Mesenchymal stem cell (in vitro differentiated cells and primary cell): ENCODE measurements around the gene ABHD5.

ENCODE experiments used
- DNase-seq: peaks from one replicate; pipeline ENCODE4 v3.0.0-alpha.2; 2013
- H2AFZ ChIP-seq: one replicate; pipeline ENCODE4 v1.6.1; 2013; ENCODE audit warnings: low read depth, mild to moderate bottlenecking, control low read depth, inconsistent platforms, low read length, moderate library complexity
- H2AK5ac ChIP-seq: 2 replicates; pipeline ENCODE4 v1.6.1; 2013; ENCODE audit warnings: low read length, moderate library complexity, mild to moderate bottlenecking, inconsistent platforms; ENCODE audit not compliant: severe bottlenecking
- H2BK120ac ChIP-seq: one replicate; pipeline ENCODE4 v1.6.1; 2013; ENCODE audit warnings: low read depth, mild to moderate bottlenecking, inconsistent platforms, low read length, moderate library complexity
- H2BK12ac ChIP-seq, 2 experiments: one replicate each; pipeline ENCODE4 v1.6.1; 2013; ENCODE audit warnings: inconsistent platforms in 2 of 2, low read length in 2 of 2, mild to moderate bottlenecking in 2 of 2, moderate library complexity in 2 of 2, control low read depth in 1 of 2
- H2BK15ac ChIP-seq: one replicate; pipeline ENCODE4 v1.6.1; 2013; ENCODE audit warnings: mild to moderate bottlenecking, low read depth, inconsistent platforms; ENCODE audit not compliant: poor library complexity, severe bottlenecking
- H2BK5ac ChIP-seq: 2 replicates; pipeline ENCODE4 v1.6.1; 2013; ENCODE audit warnings: low read depth, mild to moderate bottlenecking, low read length, control low read depth, inconsistent platforms; ENCODE audit not compliant: poor library complexity, severe bottlenecking
- H3K14ac ChIP-seq, 2 experiments: one replicate each; pipeline ENCODE4 v1.6.1; 2013; ENCODE audit warnings: inconsistent platforms in 2 of 2, low read length in 2 of 2, control low read depth in 1 of 2, mild to moderate bottlenecking in 1 of 2, moderate library complexity in 1 of 2
- H3K18ac ChIP-seq, 2 experiments: one replicate each; pipeline ENCODE4 v1.6.1; 2013; ENCODE audit warnings: inconsistent platforms in 2 of 2, low read length in 2 of 2, control low read depth in 1 of 2, low read depth in 1 of 2, mild to moderate bottlenecking in 1 of 2
- H3K23ac ChIP-seq, 2 experiments: one replicate each; pipeline ENCODE4 v1.6.1; 2013; ENCODE audit warnings: inconsistent platforms in 2 of 2, low read length in 2 of 2, mild to moderate bottlenecking in 2 of 2, moderate library complexity in 2 of 2, control low read depth in 1 of 2
- H3K27ac ChIP-seq: 2 replicates; pipeline ENCODE4 v1.5.1; 2013; ENCODE audit warnings: mild to moderate bottlenecking, moderate library complexity, low read length, control low read depth, inconsistent platforms; ENCODE audit not compliant: poor library complexity, severe bottlenecking
- H3K27me3 ChIP-seq, 2 experiments: 2 replicates each; pipeline versions ENCODE4 v1.6.1 to v1.7.0; 2013; ENCODE audit warnings: low read length in 2 of 2, mild to moderate bottlenecking in 2 of 2, moderate library complexity in 2 of 2, control low read depth in 1 of 2, inconsistent platforms in 1 of 2; ENCODE audit not compliant: control insufficient read depth in 1 of 2, insufficient read depth in 1 of 2
- H3K36me3 ChIP-seq, 2 experiments: 2 replicates each; pipeline versions ENCODE4 v1.6.1 to v1.7.0; 2013; ENCODE audit warnings: low read length in 2 of 2, control low read depth in 1 of 2, inconsistent platforms in 1 of 2, low read depth in 1 of 2, mild to moderate bottlenecking in 1 of 2; ENCODE audit not compliant: insufficient read depth in 2 of 2, control insufficient read depth in 1 of 2
- H3K4ac ChIP-seq, 2 experiments: one replicate each; pipeline ENCODE4 v1.6.1; 2013; ENCODE audit warnings: inconsistent platforms in 2 of 2, low read length in 2 of 2, mild to moderate bottlenecking in 2 of 2, moderate library complexity in 2 of 2, control low read depth in 1 of 2, low read depth in 1 of 2
- H3K4me1 ChIP-seq: 2 replicates; pipeline ENCODE4 v1.6.1; 2013; ENCODE audit warnings: low read depth, low read length, control low read depth; ENCODE audit not compliant: control insufficient read depth, insufficient read depth
- H3K4me2 ChIP-seq: 2 replicates; pipeline ENCODE4 v1.6.1; 2013; ENCODE audit warnings: low read length, mild to moderate bottlenecking, inconsistent platforms; ENCODE audit not compliant: poor library complexity, severe bottlenecking
- H3K4me3 ChIP-seq, 2 experiments: 2 replicates each; pipeline versions ENCODE4 v1.5.1 to v1.7.0; 2013; ENCODE audit warnings: low read length in 2 of 2, mild to moderate bottlenecking in 2 of 2, control low read depth in 1 of 2, low read depth in 1 of 2; ENCODE audit not compliant: insufficient read depth in 1 of 2
- H3K79me1 ChIP-seq: replicated peaks from 2 replicates; pipeline ENCODE4 v1.6.1; 2013; ENCODE audit warnings: mild to moderate bottlenecking, control low read depth, low read length, inconsistent platforms; ENCODE audit not compliant: poor library complexity, severe bottlenecking
- H3K9ac ChIP-seq: 2 replicates; pipeline ENCODE4 v1.7.0; 2013; ENCODE audit warnings: mild to moderate bottlenecking, low read length, moderate library complexity
- H3K9me3 ChIP-seq: 2 replicates; pipeline ENCODE4 v1.7.0; 2013; ENCODE audit warnings: mild to moderate bottlenecking, low read length; ENCODE audit not compliant: control insufficient read depth
- H4K8ac ChIP-seq: one replicate; pipeline ENCODE4 v1.6.1; 2013; ENCODE audit warnings: inconsistent platforms, mild to moderate bottlenecking, low read length, moderate library complexity
- H4K91ac ChIP-seq: one replicate; pipeline ENCODE4 v1.6.1; 2013; ENCODE audit warnings: mild to moderate bottlenecking, low read length, inconsistent platforms
- WGBS: methylation state at CpG from one replicate; pipeline ENCODE4 v1.1.7; 2013; ENCODE audit warnings: mixed read lengths; 5-methylcytosine and 5-hydroxymethylcytosine counted together

The ABHD5 gene

DNA sequence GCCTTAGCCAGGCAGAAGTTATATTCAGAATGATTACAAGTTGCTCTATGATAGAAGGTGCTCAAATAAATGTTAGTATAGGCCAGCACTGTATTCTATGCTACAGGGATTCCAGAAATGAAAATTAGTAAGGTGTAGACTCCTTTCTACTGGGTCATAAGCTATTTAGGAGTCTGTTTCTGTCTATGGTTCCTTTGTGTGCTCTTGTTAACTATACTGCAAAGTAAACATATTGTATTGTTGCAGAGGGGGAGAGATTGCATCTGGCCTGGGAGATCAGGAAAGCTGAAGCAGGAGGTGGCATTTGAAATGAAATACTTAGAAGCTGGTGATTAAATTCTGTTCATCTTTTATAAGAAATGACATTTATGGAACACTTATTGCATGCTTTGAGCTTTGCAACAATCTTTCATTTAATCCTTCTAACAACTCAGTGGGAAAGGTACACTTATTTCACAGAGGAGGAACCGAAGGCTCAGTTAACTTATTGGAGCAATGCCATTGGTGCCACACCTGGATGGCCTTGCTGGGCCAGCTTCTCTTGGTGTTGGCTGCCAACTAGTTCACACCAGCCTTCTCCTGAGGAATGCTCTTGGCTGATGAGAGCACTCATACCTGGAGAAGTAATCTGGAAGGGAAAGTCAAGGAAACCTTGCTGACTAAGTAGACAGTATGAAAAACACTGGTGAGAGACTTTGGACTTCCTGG, 39.1 kb downstream of the ABHD5 start:
- no peaks in the 10 kb centered on the region for H3K9me3 ChIP-seq
- H3K18ac ChIP-seq = no peak overlapping the region
- no peak overlapping the region for H2AFZ ChIP-seq
- H3K14ac ChIP-seq = no peak overlapping the region
- H3K4me1 ChIP-seq = peaks cover 7% of the 10 kb centered on the region
- no peak overlapping the region for H3K4me2 ChIP-seq
- WGBS = 100% methylated on average over 1 of the region's 1 CpG
- H3K23ac ChIP-seq = no peak overlapping the region
- H3K36me3 ChIP-seq = no peaks in the 10 kb centered on the region
- H2BK5ac ChIP-seq = no peak overlapping the region
- H3K9ac ChIP-seq = no peak overlapping the region
- H4K8ac ChIP-seq = no peak overlapping the region
- H2BK12ac ChIP-seq = no peak overlapping the region
- no peak overlapping the region for H4K91ac ChIP-seq
- H3K4me3 ChIP-seq = no peak overlapping the region
- no peak overlapping the region for H2BK120ac ChIP-seq
- H3K79me1 ChIP-seq = no peaks in the 10 kb centered on the region
- H3K4ac ChIP-seq = no peak overlapping the region
- H3K27ac ChIP-seq = no peak overlapping the region
- H3K27me3 ChIP-seq = no peaks in the 10 kb centered on the region
- no peak overlapping the region for H2BK15ac ChIP-seq
- DNase-seq = no peak
- no peak overlapping the region for H2AK5ac ChIP-seq

DNA sequence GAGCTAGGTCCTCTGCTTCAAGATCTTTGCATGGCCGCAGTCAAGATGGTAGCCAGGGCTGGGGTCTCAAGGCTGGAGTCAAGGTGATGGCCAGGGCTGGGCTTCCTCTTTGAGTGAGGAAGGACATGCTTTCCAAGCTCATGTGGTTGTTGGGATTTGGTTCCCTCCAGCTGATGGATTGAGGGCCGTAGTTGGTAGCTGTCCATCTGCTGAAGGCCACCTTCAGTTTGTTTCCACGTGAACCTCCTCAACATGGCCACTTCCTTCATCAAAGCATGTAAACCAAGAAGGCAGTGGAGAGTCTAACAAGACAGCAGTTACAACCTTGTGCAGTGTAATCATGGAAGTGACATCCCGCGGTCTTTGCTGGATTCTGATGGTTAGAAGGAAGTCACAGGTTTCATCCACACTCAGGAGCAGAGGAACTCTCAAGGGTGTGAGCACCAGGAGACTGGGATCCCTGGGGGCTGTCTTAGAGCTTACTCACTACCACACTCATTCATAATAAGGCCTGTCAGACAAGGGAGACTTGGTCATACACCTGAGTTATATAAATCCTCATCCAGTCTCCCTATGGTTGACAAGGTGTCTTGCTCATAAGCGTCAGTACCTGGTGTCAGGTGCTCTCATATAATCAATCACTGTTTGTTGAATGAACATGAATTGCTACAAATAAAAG, 42.1 kb downstream of the ABHD5 start:
- Histone ChIP-seq H2AFZ (no peak overlapping the region), H3K9me3 (no peaks in the 10 kb centered on the region), H3K23ac (no peak overlapping the region), H3K9ac (no peak overlapping the region), H3K4me2 (no peak overlapping the region), H3K4me3 (no peak overlapping the region), H4K8ac (no peak overlapping the region), H3K27me3 (no peaks in the 10 kb centered on the region), H3K36me3 (no peaks in the 10 kb centered on the region), H3K79me1 (no peaks in the 10 kb centered on the region), H2BK5ac (no peak overlapping the region), H2BK120ac (no peak overlapping the region), H3K14ac (no peak overlapping the region), H3K27ac (no peak overlapping the region), H4K91ac (no peak overlapping the region), H3K4me1 (peaks cover under 1% of the 10 kb centered on the region), H3K4ac (no peak overlapping the region), H2BK12ac (peak overlapping the region in 1 of 2 experiments; percentile 22), H2BK15ac (no peak overlapping the region), H2AK5ac (no peak overlapping the region), H3K18ac (peak overlapping the region in 1 of 2 experiments; percentile 1)
- no peak for DNase-seq
- WGBS = 93% methylated on average over 4 of the region's 6 CpGs

DNA sequence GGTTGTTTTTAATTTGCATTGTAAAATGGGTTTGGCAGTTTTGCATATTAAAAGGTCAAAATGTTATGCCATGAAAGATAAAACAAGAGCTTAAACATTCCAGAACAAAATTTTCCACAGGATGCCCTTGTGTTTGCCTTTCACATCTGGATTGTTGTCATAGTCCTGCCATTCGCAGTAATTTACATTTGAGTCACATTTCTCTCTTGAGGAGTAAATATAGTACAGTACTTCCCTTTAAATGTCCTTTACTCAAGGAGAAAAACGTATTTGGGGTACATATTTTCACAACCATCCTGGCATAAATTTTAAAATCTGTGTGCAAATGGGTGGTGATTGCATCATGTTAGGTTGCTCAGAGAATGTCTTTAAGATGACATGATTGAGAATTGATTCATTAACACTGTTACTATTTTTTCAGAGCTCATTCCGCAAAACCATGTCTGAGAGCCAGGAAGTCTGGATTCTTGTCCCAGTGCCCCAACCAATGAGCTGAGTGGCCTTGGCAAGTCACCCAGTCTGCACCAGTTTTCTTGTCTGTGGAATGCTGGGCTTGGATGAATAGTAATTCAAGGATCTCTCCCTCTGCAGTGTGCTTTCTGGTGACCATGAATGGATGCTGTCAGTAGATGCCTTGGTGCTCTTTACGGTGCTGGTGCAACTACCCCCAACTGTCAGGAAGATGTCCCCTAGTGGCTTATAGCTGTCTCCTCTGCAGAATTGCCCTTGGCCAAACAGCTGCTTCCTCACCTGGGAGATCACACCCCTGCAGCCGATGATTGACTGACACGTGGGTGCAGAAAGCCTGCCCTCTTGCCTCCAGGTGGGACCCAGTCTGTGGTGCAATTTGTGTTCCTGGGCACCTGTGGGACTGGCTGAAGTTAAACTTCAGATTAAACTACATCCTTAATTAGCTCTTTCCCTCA, 43.0 kb downstream of the ABHD5 start:
- H3K23ac ChIP-seq = no peak overlapping the region
- 74% methylated on average over 5 of the region's 6 CpGs for WGBS
- no peaks in the 10 kb centered on the region for H3K9me3 ChIP-seq
- H4K8ac ChIP-seq = no peak overlapping the region
- no peak overlapping the region for H2AK5ac ChIP-seq
- H3K4ac ChIP-seq = no peak overlapping the region
- no peak overlapping the region for H2BK15ac ChIP-seq
- H3K4me3 ChIP-seq = no peak overlapping the region
- H2BK120ac ChIP-seq = no peak overlapping the region
- no peak overlapping the region for H3K18ac ChIP-seq
- no peak overlapping the region for H3K27ac ChIP-seq
- H3K4me1 ChIP-seq = no peaks in the 10 kb centered on the region
- no peaks in the 10 kb centered on the region for H3K27me3 ChIP-seq
- H2BK5ac ChIP-seq = no peak overlapping the region
- no peak overlapping the region for H3K9ac ChIP-seq
- H3K14ac ChIP-seq = no peak overlapping the region
- no peak overlapping the region for H4K91ac ChIP-seq
- no peak overlapping the region for H2BK12ac ChIP-seq
- H3K79me1 ChIP-seq = no peaks in the 10 kb centered on the region
- no peak overlapping the region for H2AFZ ChIP-seq
- H3K4me2 ChIP-seq = no peak overlapping the region
- peak; percentile 43 for DNase-seq
- no peaks in the 10 kb centered on the region for H3K36me3 ChIP-seq

DNA sequence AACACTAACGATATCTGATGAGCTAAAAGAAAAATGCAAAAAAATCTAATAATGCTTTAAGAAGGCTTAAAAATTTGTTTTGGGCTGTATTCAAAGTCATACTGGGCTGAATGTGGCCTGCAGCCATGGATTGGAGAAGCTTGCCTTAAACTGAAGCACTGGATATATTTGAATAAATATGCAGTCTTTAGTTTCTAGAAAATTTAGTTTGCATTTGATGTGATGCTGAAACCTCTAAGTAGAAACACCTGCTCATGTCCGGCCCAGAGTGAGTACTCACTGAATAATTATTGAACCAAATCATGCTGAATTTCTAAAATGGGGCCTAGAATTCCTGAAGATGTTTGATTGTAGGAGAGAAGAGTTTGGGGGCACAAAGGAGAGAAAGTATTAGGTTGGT, 43.9 kb downstream of the ABHD5 start:
- no peaks in the 10 kb centered on the region for H3K36me3 ChIP-seq
- no peaks in the 10 kb centered on the region for H3K79me1 ChIP-seq
- H2AK5ac ChIP-seq = no peak overlapping the region
- H2BK120ac ChIP-seq = no peak overlapping the region
- no peak overlapping the region for H3K14ac ChIP-seq
- WGBS = 100% methylated on average over 2 of the region's 2 CpGs
- H3K4me3 ChIP-seq = no peak overlapping the region
- H4K91ac ChIP-seq = no peak overlapping the region
- no peak overlapping the region for H3K27ac ChIP-seq
- no peak overlapping the region for H3K4ac ChIP-seq
- H3K18ac ChIP-seq = no peak overlapping the region
- H3K27me3 ChIP-seq = no peaks in the 10 kb centered on the region
- no peak overlapping the region for H4K8ac ChIP-seq
- H2BK5ac ChIP-seq = no peak overlapping the region
- no peak overlapping the region for H3K23ac ChIP-seq
- no peaks in the 10 kb centered on the region for H3K4me1 ChIP-seq
- H2BK12ac ChIP-seq = no peak overlapping the region
- H3K4me2 ChIP-seq = no peak overlapping the region
- H3K9ac ChIP-seq = no peak overlapping the region
- H3K9me3 ChIP-seq = no peaks in the 10 kb centered on the region
- no peak for DNase-seq
- no peak overlapping the region for H2AFZ ChIP-seq
- no peak overlapping the region for H2BK15ac ChIP-seq
